Activated CD8-positive, alpha-beta memory T cell treated with anti-CD3 and anti-CD28 coated beads, Interleukin-2, amount 50 U/mL, for 48 hours (primary cell): ENCODE results near the gene BSDC1.
"Not testable (repeated sequence)": the region's sequence is repeated elsewhere in the genome, so short reads cannot be mapped to it uniquely, and the experiment has no call there.

Source experiments
- DNase-seq: peaks from one replicate; pipeline ENCODE4 v3.0.0-alpha.2; 2020

The BSDC1 gene

DNA sequence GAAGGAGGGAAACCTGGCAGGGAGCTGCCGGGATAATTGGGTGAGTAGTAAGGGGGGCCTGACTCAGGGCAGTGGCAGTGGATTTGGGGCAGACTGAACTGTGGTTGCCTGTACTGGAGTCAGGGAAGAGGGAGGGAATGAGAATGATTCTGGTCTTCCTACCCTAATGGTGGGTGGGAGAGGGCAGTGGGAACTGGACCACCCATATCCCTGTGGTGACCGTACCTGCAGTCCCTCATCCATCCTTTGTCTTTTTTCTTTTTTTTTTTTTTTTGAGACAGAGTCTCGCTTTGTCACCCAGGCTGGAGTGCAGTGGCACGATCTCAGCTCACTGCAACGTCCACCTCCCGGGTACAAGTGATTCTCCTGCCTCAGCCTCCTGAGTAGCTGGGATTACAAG is 38.5 kb downstream of the BSDC1 start:
- not testable (repeated sequence) for DNase-seq

GRCh38 chr1:32353886-32354570 is 40.2 kb downstream of the BSDC1 start:
- no peak for DNase-seq

DNA sequence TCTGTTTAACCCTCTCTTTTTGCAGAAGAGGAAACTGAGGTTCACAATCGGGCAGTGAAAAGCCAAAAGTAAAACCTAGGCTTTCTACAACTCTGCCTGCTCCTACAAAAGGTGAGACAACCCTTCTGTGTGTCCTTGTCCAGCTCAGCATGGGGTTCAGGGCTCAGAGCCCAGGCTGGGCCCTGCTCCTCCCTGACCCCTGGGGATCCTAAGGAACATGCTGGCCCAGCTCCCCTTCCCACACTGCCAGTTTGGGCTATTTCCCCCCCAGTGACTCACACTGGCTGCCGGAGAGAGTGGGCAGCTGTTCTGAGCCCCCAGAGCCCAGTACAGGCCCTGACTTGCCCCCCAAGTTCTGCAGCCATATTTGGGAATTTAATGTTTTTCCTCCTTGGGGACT is 40.8 kb downstream of the BSDC1 start:
- no peak for DNase-seq

DNA sequence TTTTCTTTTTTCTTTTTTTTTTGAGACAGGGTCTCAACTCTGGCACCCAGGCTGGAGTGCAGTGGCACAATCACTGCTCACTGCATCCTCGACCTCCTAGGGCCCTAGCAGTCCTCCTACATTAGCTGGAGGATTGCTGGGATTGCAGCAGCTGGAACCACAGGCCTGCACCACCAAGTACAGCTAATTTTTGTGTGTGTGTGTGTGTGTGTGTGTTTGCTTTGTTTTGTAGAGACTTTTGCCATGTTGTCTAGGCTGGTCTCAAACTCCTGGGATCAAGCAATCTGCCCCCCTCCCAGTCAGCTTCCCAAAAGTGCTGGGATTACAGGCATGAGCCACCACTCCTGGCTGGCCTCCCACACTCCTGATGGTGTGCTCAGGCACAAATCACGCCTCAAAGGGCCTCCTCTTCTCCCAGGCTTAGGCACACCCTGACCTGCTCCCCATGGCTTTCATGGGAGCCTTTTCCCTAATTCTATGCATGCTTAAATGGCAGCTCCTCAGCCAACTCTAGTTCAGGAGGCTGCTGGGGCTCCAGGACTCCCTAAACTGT is 41.3 kb downstream of the BSDC1 start:
- DNase-seq = no peak

GRCh38 chr1:32352239-32352745 is 41.9 kb downstream of the BSDC1 start:
- no peak for DNase-seq

DNA sequence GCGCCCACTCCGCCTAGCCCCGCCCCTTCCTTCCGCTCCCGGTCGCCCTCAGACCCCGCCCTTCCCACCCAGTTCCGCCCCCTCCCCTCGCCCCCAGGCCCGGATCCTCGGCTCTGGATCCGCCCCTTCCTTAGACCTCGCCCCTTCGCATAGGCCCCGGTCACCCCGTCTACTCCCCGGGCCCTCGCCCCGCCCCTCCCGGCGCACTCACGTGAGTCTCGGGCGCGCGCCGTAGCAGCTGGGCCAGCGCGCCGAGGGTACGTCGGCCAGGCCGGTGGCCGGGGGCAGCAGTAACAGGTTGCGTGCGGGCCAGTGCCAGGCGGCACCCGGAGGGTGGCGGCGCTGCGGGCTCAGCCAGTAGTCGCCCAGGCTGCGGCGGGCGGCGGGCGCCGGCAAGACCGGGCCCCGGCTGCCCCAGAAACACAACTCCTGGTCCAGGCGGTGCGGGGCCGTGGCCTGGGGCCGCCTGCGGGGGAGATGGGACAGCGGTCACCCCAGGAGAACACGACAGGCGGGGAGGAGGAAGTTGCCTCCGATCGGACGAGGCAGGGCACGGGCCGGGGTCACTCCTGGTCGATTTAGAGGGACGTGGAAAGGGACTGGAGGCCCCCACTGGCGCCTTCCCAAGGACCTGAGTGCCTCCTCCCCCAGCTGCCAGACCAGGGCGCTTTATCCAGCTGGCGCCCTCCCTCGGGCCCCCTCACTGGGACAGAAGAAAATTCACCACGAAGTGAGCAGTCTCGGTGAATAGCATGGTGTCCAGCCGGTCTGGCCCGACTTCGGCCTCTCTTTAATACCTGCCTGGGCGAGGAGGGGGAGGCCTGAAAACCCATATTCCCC is 42.6 kb downstream of the BSDC1 start:
- peak; percentile 90 for DNase-seq

DNA sequence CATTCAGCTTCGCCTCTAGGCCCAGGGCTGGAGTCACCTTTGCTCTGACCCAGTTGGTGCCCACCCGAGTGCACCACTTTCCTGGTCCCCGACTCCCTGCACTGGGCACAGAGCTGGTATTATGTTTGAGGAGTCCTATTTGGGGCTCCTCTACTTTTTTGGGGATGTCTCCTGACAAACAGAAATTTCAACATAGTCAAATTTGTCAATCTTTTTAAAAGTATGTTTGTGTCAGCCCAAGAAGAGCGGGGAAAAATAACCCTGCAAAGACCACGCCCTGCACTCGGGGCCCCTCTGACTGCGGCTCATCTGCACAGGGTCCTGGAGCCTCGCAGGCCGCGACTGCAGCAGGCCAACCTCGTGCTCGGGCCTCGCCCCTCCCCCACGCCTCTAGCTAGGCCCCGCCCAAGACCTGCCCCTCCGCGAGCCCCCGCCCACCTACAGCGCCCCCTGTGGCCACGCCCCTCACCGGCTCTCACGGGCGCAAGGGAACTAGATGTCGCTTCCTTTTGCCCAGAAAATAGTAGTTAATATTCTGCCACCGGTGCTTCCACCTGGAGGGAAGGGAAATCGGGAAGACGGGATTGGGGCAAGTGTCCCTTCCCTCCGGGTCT is 43.3 kb downstream of the BSDC1 start:
- DNase-seq = peak; percentile 93

- DNase-seq = no peak
Observed at GRCh38 chr1:32349211-32349708, 45.0 kb downstream of the BSDC1 start.

- no peak for DNase-seq
Observed at GRCh38 chr1:32346532-32347157, 47.6 kb downstream of the BSDC1 start.

DNA sequence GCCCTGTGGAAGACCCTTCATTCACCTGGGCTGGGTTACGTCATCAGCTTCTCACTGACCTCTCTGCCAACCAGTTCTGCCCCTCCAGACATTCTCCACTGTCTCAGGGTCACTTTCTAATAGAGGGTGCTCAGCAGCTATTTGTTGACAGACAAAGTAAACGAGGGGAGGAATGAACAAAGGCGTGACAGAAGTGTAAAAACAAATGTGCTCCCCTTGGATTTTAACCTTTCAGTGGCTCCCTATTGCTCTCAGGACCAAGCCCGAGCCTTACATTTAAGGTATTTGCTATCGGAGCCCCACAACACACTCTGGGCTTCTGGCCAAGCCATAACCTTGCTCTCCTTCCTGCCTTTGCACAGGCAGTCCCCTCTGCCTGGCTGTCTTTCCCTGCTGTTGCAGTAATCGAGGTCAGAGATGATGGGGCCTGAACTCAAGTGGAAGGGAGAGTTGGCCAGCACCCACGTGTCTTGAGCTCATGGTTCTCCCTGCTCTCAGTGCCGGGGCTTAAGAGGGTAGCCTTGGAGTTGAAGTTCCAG is 48.9 kb downstream of the BSDC1 start:
- no peak for DNase-seq

DNA sequence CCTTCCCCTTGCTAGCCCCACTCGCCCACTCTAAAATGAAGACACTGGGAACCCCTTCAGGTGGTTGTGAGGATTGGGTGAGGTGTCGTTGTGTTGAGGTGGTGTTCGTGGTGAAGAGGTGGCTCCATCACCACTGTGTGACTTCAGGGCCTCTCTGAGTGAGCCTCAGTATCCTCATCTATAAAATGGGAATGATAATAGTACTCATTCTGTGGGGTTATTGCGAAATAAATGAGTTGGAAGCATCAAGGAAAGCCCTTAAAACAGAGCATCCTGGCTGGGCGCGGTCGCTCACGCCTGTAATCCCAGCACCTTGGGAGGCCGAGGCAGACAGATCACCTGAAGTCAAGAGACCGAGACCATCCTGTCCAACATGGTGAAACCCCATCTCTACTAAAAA is 51.5 kb downstream of the BSDC1 start:
- no peak for DNase-seq

DNA sequence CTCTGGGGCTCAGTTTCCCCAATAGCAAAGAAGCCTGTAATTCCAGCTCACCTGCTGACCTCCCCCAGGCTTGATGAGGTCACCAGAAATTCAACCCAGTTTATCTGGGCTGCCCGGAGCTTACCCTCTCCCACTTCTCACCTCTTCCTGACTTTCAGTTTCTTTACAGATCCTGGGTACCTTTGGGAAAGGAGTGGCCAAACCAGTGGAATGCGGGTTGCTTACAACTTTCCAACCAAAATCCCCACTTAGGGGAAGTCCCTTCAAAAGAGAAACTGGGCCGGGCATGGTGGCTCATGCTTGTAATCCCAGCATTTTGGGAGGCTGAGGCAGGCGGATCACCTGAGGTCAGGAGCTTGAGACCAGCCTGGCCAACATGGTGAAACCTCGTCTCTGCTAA is 52.3 kb downstream of the BSDC1 start:
- no peak for DNase-seq

- DNase-seq = no peak
Observed at GRCh38 chr1:32341186-32341757, 53.0 kb downstream of the BSDC1 start.

GRCh38 chr1:32339363-32339978 is 54.8 kb downstream of the BSDC1 start:
- DNase-seq = no peak

GRCh38 chr1:32338637-32339145 is 55.5 kb downstream of the BSDC1 start:
- no peak for DNase-seq

- DNase-seq = no peak
Observed at GRCh38 chr1:32337855-32338636, 56.2 kb downstream of the BSDC1 start.

DNA sequence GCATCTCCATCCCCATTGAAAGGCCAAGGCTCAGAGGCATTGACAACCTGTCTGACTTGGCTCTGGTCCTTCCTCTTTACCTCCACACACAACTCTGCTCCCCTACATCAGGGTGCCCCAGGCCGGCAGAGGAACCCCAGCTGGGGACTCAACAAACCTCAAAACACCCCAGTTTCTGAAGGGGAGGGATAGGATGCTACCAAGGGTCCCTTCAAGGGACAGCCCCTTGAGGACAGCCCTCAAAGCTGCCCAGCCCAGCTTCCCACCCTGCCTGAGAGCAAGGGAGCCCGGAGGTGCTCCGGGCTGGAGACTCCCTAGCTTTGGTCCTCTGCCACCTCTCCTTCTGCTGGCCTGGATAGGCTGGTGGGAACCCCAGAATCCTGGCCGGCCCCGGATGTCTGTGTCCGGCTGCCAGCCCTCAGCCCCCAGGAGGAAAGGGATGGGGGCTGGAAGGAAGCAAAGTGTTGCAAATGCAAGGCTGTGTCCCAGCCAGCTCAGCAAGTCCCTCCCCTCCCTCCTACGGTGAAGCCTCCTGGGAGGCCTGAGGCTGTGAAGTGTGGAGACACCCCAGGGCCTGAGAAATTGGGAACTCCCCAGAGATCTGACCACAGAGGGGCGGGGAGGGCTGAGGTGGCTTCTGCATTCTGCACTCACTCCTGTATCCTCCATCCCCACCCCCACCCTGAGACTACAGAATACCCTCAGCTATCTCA is 57.1 kb downstream of the BSDC1 start:
- peak; percentile 75 for DNase-seq

DNA sequence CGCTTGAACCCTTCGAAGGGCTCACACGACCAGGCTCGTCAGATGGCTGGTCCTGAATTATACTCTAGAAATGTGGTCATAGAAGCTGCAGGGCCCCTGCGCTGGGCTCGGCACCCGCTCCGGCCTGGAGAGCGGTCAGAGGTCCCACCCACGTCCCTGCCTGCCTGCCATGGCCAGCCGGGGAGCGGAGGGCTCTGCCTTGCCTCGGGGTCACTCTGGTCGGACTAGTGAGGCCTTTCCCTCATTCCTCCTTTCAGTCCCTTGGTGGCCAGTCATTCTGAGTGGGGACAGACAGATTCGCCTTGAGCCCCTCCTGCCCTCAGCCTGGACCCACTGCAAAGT is 57.7 kb downstream of the BSDC1 start:
- no peak for DNase-seq

- DNase-seq = peak; percentile 95
Observed at GRCh38 chr1:32335790-32336590, 58.3 kb downstream of the BSDC1 start, which contains the start of gene MARCKSL1. MARCKSL1 (minus strand) TSS chr1:32336233; CDS start chr1:32336033, 200 bp downstream.
